GM19463 (cell line): ENCODE data around the gene NISCH.

ENCODE experiments used
- ATAC-seq: cut with Tn5 transposase; IDR thresholded peaks from one replicate; pipeline ENCODE4 v1.9.1; 2021; ENCODE audit warnings: mild to moderate bottlenecking, moderate library complexity; ENCODE audit not compliant: unreplicated experiment

Gene NISCH

GRCh38 chr3:52446631-52447511 is 8.5 kb upstream of the NISCH start:
- no peak for ATAC-seq

- ATAC-seq = no peak
These were observed 7.7 kb upstream of the NISCH start for GRCh38 chr3:52447512-52448355.

- ATAC-seq = no peak
These were observed 4.7 kb upstream of the NISCH start for GRCh38 chr3:52450489-52451236.

- ATAC-seq = no peak
These were observed 3.9 kb upstream of the NISCH start for GRCh38 chr3:52451237-52452083.

- no peak for ATAC-seq
These were observed 3.3 kb upstream of the NISCH start for GRCh38 chr3:52452126-52452525.

- ATAC-seq = no peak
These were observed 2.7 kb upstream of the NISCH start for GRCh38 chr3:52452570-52453221.

GRCh38 chr3:52453496-52454249 is 1.7 kb upstream of the NISCH start, which contains the start of gene TNNC1:
TNNC1 (minus strand) TSS chr3:52454041; CDS start chr3:52454015, 26 bp downstream.
- no peak for ATAC-seq

- no peak for ATAC-seq
These were observed 1.0 kb upstream of the NISCH start for GRCh38 chr3:52454250-52454937.

- peak; percentile 16 for ATAC-seq
These were observed 494 bp upstream of the NISCH start for GRCh38 chr3:52454938-52455282.

GRCh38 chr3:52456169-52456799 is 880 bp downstream of the NISCH start:
- ATAC-seq = no peak

GRCh38 chr3:52456800-52457183 is 1.4 kb downstream of the NISCH start:
- no peak for ATAC-seq

GRCh38 chr3:52458031-52458760 is 2.8 kb downstream of the NISCH start:
- no peak for ATAC-seq

- ATAC-seq = no peak
These were observed 3.6 kb downstream of the NISCH start for GRCh38 chr3:52458770-52459545.

- ATAC-seq = no peak
These were observed 6.5 kb downstream of the NISCH start for GRCh38 chr3:52461874-52462273.

GRCh38 chr3:52463416-52463815 is 8.0 kb downstream of the NISCH start:
- no peak for ATAC-seq

- ATAC-seq = no peak
These were observed 12.9 kb downstream of the NISCH start for GRCh38 chr3:52468336-52468735.

- ATAC-seq = no peak
These were observed 13.6 kb downstream of the NISCH start for GRCh38 chr3:52469001-52469400.
